ENCODE data around the gene LINS1. TPM values are rescaled to one million over a fixed set of nuclear protein-coding genes. Genes with fewer than 3 reads are reported as not detected.

LINS1 gene
- total RNA-seq, 4 donors from 2014 or later = 10.7 to 76.6 (median 35.7) TPM

- H3K9me3 ChIP-seq = no peaks in the 10 kb centered on the region
- H3K36me3 ChIP-seq = peaks cover 0 to 9% (median 0%) of the 10 kb centered on the region in 3 donors
- no peaks in the 10 kb centered on the region for H3K27me3 ChIP-seq
- no peaks in the 10 kb centered on the region for H3K4me1 ChIP-seq
- no peak overlapping the region for H3K4me3 ChIP-seq
- no peak overlapping the region for H3K27ac ChIP-seq
- TF ChIP-seq CTCF (IDR thresholded peaks at IDR 0.05) (no peak), EP300 (IDR thresholded peaks at IDR 0.05) (no peak)
- DNase-seq (ENCODE audit: low spot score in 2 of 2) = no peak
These were observed 41.7 kb downstream of the LINS1 start for GRCh38 chr15:100560323-100560722.

- no peaks in the 10 kb centered on the region for H3K9me3 ChIP-seq
- H3K4me3 ChIP-seq = no peak overlapping the region
- 81 to 91% methylated on average over 2 of the region's 2 CpGs for WGBS, 2 donors
- peak in 1 of 2 donors; percentile 11 for TF ChIP-seq EP300 (IDR thresholded peaks at IDR 0.05)
- no peak for TF ChIP-seq POLR2A (IDR thresholded peaks at IDR 0.05)
- H3K27me3 ChIP-seq = no peaks in the 10 kb centered on the region
- H3K4me1 ChIP-seq = no peaks in the 10 kb centered on the region
- DNase-seq (ENCODE audit: low spot score in 2 of 2) = peak in 1 of 2 donors; percentile 58
- peaks cover 0 to 9% (median 0%) of the 10 kb centered on the region in 3 donors for H3K36me3 ChIP-seq
- no peak overlapping the region for H3K27ac ChIP-seq
These were observed 42.7 kb downstream of the LINS1 start for GRCh38 chr15:100559330-100559729.

GRCh38 chr15:100558771-100559254 is 43.2 kb downstream of the LINS1 start:
- peaks cover 0 to 9% (median 0%) of the 10 kb centered on the region in 3 donors for H3K36me3 ChIP-seq
- H3K9me3 ChIP-seq = no peaks in the 10 kb centered on the region
- H3K27me3 ChIP-seq = no peaks in the 10 kb centered on the region
- H3K27ac ChIP-seq = no peak overlapping the region
- no peak for DNase-seq (ENCODE audit: low spot score in 2 of 2)
- no peak overlapping the region for H3K4me3 ChIP-seq
- no peaks in the 10 kb centered on the region for H3K4me1 ChIP-seq
- TF ChIP-seq EP300 (IDR thresholded peaks at IDR 0.05) = no peak
- TF ChIP-seq POLR2A (IDR thresholded peaks at IDR 0.05) = no peak
- TF ChIP-seq CTCF (IDR thresholded peaks at IDR 0.05) = no peak
- WGBS, 2 donors = 89 to 99% methylated on average over 8 to 14 of the region's 50 CpGs

DNA sequence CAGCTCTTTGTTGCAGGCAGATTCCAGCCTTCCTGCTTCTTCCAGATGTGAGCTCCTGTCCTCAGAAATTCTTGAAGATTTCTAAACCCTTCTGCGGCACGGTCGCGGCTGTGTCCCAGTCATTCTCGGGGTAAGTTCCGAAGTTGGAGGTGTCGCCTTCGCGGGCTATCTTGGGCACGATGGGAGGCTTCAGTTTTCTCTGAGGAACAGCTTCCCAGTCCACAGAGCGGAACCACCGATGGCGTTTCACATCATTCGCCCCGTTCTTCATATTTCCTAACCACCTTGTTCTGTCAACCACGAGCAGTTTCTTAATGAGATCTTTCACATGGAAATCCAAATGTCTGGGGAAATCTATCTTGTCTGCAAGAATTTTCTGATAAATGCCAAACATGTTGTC is 48.5 kb downstream of the LINS1 start:
- Histone ChIP-seq H3K36me3 (no peaks in the 10 kb centered on the region), H3K9me3 (no peaks in the 10 kb centered on the region), H3K4me1 (no peaks in the 10 kb centered on the region), H3K27me3 (no peaks in the 10 kb centered on the region), H3K4me3 (no peak overlapping the region), H3K27ac (no peak overlapping the region)
- TF ChIP-seq CTCF (IDR thresholded peaks at IDR 0.05) = no peak
- no peak for TF ChIP-seq POLR2A (IDR thresholded peaks at IDR 0.05)
- TF ChIP-seq EP300 (IDR thresholded peaks at IDR 0.05) = no peak
- DNase-seq (ENCODE audit: low spot score in 2 of 2) = no peak
- 91 to 93% methylated on average over 16 of the region's 16 CpGs for WGBS, 2 donors

DNA sequence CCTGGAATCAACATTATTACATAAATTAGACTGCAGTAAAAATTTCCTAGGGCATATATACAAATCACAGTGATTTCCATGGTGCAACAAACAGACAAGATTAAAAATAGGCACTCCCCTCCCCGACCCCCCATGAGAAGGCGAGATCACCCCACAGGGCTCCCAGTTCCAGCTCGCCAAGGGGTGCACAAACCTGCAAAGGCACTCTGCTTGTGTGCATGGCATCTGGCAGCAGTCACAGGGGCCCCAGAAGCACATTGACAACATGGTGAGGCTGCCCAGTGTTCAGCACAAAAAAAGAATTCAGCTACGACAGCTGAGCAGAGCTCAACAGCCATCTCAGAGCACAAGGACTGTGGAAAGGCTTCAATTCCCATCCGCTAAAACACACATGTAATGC is 54.0 kb downstream of the LINS1 start:
- Histone ChIP-seq H3K9me3 (no peaks in the 10 kb centered on the region), H3K27me3 (peaks cover 0 to 24% of the 10 kb centered on the region in 2 donors), H3K36me3 (no peaks in the 10 kb centered on the region), H3K4me3 (no peak overlapping the region), H3K27ac (no peak overlapping the region), H3K4me1 (no peaks in the 10 kb centered on the region)
- TF ChIP-seq EP300 (IDR thresholded peaks at IDR 0.05) = no peak
- TF ChIP-seq POLR2A (IDR thresholded peaks at IDR 0.05) = no peak
- TF ChIP-seq CTCF (IDR thresholded peaks at IDR 0.05) = no peak
- DNase-seq (ENCODE audit: low spot score in 2 of 2) = no peak
- whole genome bisulfite sequencing, 2 donors = 78 to 81% methylated on average over 5 of the region's 5 CpGs

DNA sequence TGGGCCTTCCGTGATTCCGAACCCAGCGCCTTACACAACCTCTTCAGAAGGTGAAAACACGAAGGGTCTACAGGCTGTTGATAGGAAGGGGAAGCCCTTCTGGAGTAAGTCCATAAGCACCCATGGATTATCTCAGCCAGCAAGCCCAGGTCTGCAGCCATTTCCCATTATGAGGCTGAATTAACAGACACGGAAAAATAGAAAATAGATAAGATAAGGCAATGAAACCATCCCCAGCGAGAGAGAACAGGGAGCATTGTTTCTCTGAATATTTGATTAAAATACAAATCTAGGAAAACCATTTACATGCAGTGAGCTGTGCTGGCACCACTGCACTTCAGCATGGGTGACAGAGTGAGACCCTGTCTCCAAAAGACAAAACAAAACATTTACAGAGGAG is 57.0 kb downstream of the LINS1 start:
- Histone ChIP-seq H3K27me3 (peaks cover 0 to 33% of the 10 kb centered on the region in 2 donors), H3K27ac (no peak overlapping the region), H3K9me3 (no peaks in the 10 kb centered on the region), H3K36me3 (no peaks in the 10 kb centered on the region), H3K4me1 (no peaks in the 10 kb centered on the region), H3K4me3 (no peak overlapping the region)
- no peak for DNase-seq (ENCODE audit: low spot score in 2 of 2)
- 71 to 83% methylated on average over 6 of the region's 6 CpGs for WGBS, 2 donors
- no peak for TF ChIP-seq EP300 (IDR thresholded peaks at IDR 0.05)
- no peak for TF ChIP-seq POLR2A (IDR thresholded peaks at IDR 0.05)
- TF ChIP-seq CTCF (IDR thresholded peaks at IDR 0.05) = no peak
